Astrocyte (in vitro differentiated cells and primary cell): ENCODE measurements around the gene TRIM41.

ENCODE experiments used
- EZH2 ChIP-seq: IDR thresholded peaks from 2 replicates; pipeline ENCODE4 v1.6.1; 2012; ENCODE audit warnings: mild to moderate bottlenecking, low read length, inconsistent platforms; ENCODE audit not compliant: insufficient read depth
- TF ChIP-seq, protein P1 (sequence below): IDR thresholded peaks from 2 replicates; pipeline ENCODE4 v1.5.1; 2011; ENCODE audit warnings: low read depth, mild to moderate bottlenecking, inconsistent platforms, low read length, moderate library complexity; ENCODE audit not compliant: insufficient read depth

DNA sequence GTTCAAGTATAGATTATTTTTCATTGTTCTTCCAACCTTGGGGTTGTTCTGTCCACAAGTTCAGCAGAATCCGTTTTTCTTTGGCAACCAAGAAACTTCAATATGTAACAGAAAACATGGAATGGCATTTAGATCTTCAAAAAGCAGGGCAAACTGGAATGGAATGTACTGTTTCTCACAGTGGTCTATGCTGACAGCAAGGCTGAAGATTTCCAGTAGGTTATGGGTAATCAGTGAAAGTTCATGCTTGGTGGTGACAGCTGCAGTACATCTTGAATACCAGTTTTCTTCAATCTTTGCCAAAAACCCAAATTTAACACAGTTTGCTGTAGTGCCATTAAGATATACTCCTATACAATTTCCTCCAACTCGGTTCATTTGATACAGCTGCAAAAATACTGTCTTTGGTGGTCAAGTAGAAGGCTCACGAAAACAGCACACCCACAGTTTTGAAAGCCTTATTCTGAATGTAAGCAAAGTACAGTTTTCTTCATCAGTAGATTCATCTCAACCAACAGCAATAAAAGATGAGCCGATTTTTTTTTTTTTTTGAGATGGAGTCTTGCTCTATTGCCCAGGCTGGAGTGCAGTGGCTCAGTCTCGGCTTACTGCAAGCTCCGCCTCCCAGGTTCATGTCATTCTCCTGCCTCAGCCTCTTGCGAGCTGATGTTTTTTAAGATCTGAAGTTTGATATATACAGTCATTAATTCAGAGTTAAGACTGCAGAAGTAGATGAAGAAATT, 32.9 kb downstream of the TRIM41 start:
- TF ChIP-seq, protein P1, sequence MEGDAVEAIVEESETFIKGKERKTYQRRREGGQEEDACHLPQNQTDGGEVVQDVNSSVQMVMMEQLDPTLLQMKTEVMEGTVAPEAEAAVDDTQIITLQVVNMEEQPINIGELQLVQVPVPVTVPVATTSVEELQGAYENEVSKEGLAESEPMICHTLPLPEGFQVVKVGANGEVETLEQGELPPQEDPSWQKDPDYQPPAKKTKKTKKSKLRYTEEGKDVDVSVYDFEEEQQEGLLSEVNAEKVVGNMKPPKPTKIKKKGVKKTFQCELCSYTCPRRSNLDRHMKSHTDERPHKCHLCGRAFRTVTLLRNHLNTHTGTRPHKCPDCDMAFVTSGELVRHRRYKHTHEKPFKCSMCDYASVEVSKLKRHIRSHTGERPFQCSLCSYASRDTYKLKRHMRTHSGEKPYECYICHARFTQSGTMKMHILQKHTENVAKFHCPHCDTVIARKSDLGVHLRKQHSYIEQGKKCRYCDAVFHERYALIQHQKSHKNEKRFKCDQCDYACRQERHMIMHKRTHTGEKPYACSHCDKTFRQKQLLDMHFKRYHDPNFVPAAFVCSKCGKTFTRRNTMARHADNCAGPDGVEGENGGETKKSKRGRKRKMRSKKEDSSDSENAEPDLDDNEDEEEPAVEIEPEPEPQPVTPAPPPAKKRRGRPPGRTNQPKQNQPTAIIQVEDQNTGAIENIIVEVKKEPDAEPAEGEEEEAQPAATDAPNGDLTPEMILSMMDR, result no peak
- TF ChIP-seq EZH2, result no peak
